Left renal pelvis (tissue), 4 donors: Measurements from ENCODE around the gene ADAMTS17. TPM values are rescaled to one million over a fixed set of nuclear protein-coding genes. Genes with fewer than 3 reads are reported as not detected.

ENCODE experiments used
- DNase-seq, 4 donors: peaks; one replicate each; pipeline ENCODE4 v3.0.0-alpha.2; 2013; ENCODE audit warnings: low read depth in 4 of 4, low spot score in 3 of 4
- polyA plus RNA-seq, 4 donors: library from polyadenylated mRNA; unstranded; fragments of 120-200 nt; gene quantifications; one replicate each; pipeline ENCODE4 v1.2.1, GENCODE V29; 2013; ENCODE audit not compliant: insufficient read length in 4 of 4

The ADAMTS17 gene
- polyA plus RNA-seq, 4 donors: 1.5 to 6.3 (median 2.0) TPM

- no peak for DNase-seq
Observed at GRCh38 chr15:100230784-100231183, 111.0 kb downstream of the ADAMTS17 start.

DNA sequence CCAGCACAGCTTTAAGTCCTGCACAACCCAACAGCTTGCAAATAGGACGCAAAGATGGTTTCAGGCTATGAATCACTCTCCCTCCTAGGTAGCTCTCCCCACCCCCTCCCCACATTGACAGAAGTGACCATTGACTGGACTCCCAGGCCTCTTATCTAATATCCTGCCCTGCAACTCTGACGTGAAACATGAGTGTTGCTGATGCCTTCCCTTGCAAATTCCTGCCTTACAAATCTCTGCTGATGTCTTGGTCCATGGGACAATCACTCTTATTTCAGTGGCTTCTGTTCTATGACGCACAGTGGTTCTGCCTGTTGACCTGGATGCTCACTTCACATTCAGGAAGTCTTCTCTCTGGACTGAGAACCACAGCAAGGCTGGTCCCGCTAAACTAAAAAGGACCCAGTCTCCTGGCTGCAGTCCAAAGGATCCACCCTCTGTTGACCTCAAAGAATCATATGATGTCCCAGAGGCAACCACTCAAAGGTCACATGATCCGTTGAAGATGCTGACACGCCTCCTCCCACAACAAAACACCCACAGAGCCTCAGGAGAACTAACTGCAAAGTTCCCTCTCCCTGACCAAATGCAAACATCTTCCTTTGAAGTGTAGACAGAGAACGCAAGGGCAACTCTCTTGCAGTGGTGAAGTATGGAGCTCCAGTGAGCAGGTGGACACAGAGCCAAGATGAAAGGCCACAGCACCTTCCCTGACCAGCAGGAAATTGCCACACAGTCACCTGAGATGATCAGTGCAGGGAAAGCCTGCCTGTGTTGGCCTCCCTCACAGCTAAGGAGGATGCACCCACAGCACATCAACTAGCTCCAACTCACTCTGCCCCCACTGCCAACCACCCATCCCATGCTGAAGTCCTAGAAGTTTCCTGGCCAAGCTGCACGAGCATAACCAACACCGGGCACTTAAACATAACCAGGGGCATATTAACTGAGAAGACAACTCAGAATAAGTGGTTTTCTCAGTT, 112.3 kb downstream of the ADAMTS17 start:
- DNase-seq: no peak

DNA sequence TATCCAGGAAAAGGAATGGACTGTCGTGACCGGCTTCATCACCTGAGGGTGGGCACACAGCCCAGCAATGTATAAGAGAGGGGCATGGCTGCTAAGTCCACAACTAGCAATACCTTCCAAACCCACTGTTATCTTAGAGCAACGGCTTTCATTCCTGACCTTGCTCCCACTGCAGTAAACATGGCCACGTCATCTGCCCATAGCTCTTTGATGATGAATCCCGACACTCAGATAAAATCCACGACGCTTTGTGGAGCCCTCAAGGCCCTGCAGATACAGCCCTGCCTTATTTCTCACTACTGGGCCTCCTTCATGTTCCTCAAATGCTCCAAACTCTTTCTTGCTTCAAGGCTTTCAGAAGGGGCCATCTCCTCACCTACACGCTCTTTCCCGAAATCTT, 114.0 kb downstream of the ADAMTS17 start:
- no peak for DNase-seq

GRCh38 chr15:100226107-100226506, 115.7 kb downstream of the ADAMTS17 start:
- no peak for DNase-seq

- no peak for DNase-seq
Observed at GRCh38 chr15:100224206-100225185, 117.3 kb downstream of the ADAMTS17 start.

- DNase-seq: no peak
Observed at GRCh38 chr15:100222349-100222715, 119.4 kb downstream of the ADAMTS17 start.

GRCh38 chr15:100221471-100222348, 120.1 kb downstream of the ADAMTS17 start:
- no peak for DNase-seq

- DNase-seq: no peak
Observed at GRCh38 chr15:100220058-100220768, 121.6 kb downstream of the ADAMTS17 start.

- DNase-seq: no peak
Observed at GRCh38 chr15:100218434-100218833, 123.3 kb downstream of the ADAMTS17 start.

GRCh38 chr15:100216182-100216581, 125.6 kb downstream of the ADAMTS17 start:
- no peak for DNase-seq

DNA sequence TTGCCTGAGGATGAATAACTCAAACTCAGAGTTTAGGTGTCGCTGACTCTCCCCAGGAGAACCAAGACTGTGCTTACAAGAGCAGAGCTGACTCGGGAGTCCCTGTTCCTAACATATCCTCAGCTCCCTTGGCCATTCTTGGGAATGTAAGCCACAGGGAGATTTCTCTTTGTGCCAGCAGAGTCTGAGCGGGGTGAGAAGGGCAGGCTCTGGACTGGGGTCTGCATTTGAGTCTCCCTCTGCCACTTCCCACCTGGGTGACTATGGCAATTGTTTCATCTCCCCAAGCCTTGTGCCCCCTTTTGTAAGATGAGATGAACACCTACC, 126.0 kb downstream of the ADAMTS17 start:
- no peak for DNase-seq

DNA sequence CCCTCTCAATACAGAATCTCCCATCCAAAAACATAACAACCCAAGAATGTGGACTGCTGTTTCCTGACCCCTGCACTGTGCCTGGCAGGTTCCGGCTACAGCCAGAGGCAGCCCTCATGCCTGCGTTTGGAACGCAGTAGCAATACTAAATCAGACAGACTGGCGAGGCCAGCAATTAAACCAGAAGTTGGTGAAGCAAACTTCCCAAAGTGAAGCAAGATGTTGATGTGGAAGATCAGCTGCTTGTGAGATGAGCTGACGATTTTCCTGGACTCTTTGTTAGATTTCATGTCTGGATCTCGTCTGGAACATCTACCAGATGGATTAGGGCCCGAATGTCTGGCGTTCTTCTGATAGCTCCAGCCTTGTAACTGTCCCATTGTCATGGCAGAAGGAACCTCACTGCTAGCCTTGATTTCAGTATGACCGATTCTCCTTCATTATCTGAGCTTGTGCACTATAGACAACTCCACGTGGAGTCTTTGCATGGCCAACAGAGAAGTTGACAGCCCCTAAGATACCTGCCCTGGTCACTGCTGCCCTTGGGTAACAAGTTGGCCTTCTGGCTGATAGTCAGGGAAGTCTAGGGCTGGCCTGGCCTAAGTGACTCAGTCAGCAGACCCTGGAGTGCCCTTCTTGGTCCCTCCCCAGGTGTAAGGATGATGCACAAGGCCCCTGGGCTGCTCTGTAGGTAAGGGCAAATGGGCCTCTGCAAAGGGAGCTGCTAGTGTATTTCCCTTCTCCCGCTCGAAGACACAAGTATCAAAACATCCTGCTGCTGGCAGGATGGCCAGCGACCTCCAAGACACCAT, 126.5 kb downstream of the ADAMTS17 start:
- no peak for DNase-seq

DNA sequence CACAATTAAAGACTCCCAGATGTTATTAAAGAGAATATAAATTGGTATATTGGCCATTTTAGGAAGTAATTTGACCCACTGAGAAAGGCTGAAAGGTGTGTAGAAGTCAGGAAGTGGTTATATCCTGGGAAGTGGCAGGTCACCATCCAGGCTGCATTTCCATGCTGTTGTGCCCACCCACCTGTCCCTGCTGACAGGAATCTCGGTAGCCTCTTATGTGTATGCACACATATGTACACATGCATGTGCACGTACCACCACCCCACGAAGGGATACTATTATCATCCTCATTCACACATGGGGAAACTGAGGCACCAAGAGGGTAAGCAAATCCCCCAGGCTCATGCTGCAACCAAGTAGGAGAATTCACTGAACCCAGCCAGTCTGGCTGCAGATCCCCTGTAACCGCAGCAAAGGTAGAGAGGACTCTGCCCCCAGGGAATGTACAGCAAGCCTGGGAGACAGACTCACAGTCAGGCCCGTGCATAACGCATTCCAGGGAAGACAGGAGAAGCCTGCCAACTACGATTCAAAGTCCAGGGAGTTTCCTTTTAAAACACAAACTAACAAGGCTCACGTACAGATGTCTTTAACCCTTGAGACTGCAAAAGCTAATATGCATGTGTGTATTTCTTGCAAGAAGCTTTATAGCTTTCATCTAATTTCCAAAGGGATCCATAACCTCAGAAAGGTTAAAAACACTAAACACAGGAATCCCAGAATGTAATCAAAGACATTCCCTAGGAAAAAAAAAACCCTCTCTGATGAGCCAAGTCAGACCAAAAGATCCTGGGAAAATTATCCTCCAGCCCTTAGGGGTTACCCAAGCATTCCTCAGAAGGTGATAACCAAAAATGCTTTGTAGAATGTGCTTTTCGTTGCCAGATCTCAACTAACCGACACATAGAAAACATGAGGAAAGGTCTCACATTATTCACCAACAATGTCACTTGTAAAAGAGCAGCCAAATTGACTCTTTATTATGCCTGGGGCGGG, 129.6 kb downstream of the ADAMTS17 start:
- no peak for DNase-seq

GRCh38 chr15:100210338-100210737, 131.4 kb downstream of the ADAMTS17 start:
- no peak for DNase-seq

GRCh38 chr15:100208921-100209603, 132.7 kb downstream of the ADAMTS17 start:
- DNase-seq: no peak

DNA sequence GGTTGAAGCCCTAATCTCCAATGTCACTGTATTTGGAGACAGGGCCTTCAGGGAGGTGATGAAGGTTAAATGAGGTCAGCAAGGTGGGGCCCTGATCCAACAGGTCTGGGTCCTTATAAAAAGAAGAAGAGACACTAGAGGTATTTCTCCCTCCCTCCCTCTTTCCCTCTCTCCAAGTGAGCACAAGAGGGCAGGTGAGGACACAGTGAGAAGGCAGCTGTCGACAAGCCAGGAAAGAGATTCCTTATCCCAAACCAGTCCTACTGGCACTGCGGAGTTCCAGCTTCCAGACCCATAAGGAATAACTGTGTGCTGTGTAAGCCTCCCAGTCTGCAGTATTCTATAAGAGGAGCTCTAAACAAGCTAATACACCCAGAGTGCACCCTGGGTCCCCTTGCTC, 134.7 kb downstream of the ADAMTS17 start:
- no peak for DNase-seq

DNA sequence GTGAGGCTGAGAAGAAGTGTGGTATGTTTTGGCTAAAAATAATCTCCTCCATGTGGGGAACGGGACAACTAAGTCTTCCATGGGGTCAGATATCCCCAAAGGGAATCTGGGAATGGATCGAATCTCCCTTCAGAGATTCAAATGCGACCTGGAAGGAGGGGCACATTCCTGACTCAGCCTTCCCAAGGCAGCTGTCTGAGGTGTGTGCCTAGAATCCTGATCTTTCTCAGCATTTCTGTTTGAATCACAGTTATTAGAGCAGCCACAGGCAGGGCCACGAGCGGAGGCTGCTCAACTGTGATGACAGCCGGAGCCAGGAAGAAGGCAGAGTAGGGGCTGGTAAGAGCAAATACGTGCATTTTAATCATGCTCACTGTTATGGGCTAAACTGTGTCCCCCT, 135.1 kb downstream of the ADAMTS17 start:
- no peak for DNase-seq
